Body of pancreas (tissue), 4 donors: ENCODE results near the gene FGF12.

Source experiments
- POLR2A ChIP-seq, 3 donors: fragments of 450-650 bp; IDR thresholded peaks; one replicate each; pipeline ENCODE4 v1.6.1; 2016; ENCODE audit warnings: antibody characterized with exemption in 3 of 3, mild to moderate bottlenecking in 2 of 3
- TF ChIP-seq, protein P1 (sequence below), 7 experiments: fragments of 450-650 bp in 4 of 7; fragments of 200-600 bp in 3 of 7; sonication (generic) in 3 of 7; IDR thresholded peaks; one replicate each; pipeline ENCODE4 v1.5.1; 2016 to 2019; ENCODE audit warnings: antibody characterized with exemption in 7 of 7

- no peak for TF ChIP-seq POLR2A (IDR thresholded peaks at IDR 0.05)
- TF ChIP-seq, protein P1, sequence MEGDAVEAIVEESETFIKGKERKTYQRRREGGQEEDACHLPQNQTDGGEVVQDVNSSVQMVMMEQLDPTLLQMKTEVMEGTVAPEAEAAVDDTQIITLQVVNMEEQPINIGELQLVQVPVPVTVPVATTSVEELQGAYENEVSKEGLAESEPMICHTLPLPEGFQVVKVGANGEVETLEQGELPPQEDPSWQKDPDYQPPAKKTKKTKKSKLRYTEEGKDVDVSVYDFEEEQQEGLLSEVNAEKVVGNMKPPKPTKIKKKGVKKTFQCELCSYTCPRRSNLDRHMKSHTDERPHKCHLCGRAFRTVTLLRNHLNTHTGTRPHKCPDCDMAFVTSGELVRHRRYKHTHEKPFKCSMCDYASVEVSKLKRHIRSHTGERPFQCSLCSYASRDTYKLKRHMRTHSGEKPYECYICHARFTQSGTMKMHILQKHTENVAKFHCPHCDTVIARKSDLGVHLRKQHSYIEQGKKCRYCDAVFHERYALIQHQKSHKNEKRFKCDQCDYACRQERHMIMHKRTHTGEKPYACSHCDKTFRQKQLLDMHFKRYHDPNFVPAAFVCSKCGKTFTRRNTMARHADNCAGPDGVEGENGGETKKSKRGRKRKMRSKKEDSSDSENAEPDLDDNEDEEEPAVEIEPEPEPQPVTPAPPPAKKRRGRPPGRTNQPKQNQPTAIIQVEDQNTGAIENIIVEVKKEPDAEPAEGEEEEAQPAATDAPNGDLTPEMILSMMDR (IDR thresholded peaks at IDR 0.05): no peak
Observed at GRCh38 chr3:192128922-192129321, 598.4 kb downstream of the FGF12 start.
